Liver (tissue), 9 donors: ENCODE results near the gene ARSB. TPM values are rescaled to one million over a fixed set of nuclear protein-coding genes. Genes with fewer than 3 reads are reported as not detected.
A peak's percentile ranks its signal among the peaks of the same experiment; 100 is the strongest.

Source experiments
- DNase-seq: peaks from one replicate; pipeline ENCODE4 v3.0.0-alpha.2; 2017; ENCODE audit warnings: low spot score
- H3K27ac ChIP-seq, 2 donors: one replicate each; pipeline ENCODE4 v1.7.0; 2013; ENCODE audit warnings: inconsistent platforms in 2 of 2, low read length in 2 of 2, control low read depth in 1 of 2, low read depth in 1 of 2, mild to moderate bottlenecking in 1 of 2
- H3K27me3 ChIP-seq, 4 donors: one replicate each; pipeline versions ENCODE4 v1.6.1 to v1.7.0; 2013; ENCODE audit warnings: low read length in 3 of 4, inconsistent platforms in 1 of 4, mild to moderate bottlenecking in 1 of 4, moderate library complexity in 1 of 4; ENCODE audit not compliant: control insufficient read depth in 4 of 4, insufficient read depth in 4 of 4
- H3K36me3 ChIP-seq, 4 donors: one replicate each; pipeline versions ENCODE4 v1.6.1 to v1.7.0; 2013; ENCODE audit warnings: low read length in 3 of 4, mild to moderate bottlenecking in 3 of 4, low read depth in 1 of 4, moderate library complexity in 1 of 4; ENCODE audit not compliant: control insufficient read depth in 4 of 4, insufficient read depth in 3 of 4
- H3K4me1 ChIP-seq, 4 donors: one replicate each; pipeline versions ENCODE4 v1.6.1 to v1.7.0; 2013; ENCODE audit warnings: low read length in 3 of 4, mild to moderate bottlenecking in 3 of 4, moderate library complexity in 1 of 4; ENCODE audit not compliant: control insufficient read depth in 4 of 4, insufficient read depth in 4 of 4
- H3K4me3 ChIP-seq, 3 donors: one replicate each; pipeline versions ENCODE4 v1.6.1 to v1.7.0; 2013; ENCODE audit warnings: low read length in 3 of 3, control low read depth in 1 of 3, low read depth in 1 of 3, mild to moderate bottlenecking in 1 of 3
- H3K9ac ChIP-seq, 2 donors: one replicate each; pipeline ENCODE4 v1.7.0; 2013; ENCODE audit warnings: low read length in 2 of 2, mild to moderate bottlenecking in 2 of 2, moderate library complexity in 2 of 2, control low read depth in 1 of 2, low read depth in 1 of 2
- H3K9me3 ChIP-seq, 4 donors: one replicate each; pipeline versions ENCODE4 v1.6.1 to v1.7.0; 2013; ENCODE audit warnings: low read length in 3 of 4; ENCODE audit not compliant: control insufficient read depth in 4 of 4
- FOXA1 ChIP-seq: IDR thresholded peaks from 2 replicates; pipeline ENCODE4 v1.6.1; 2016; ENCODE audit warnings: antibody characterized with exemption
- FOXA2 ChIP-seq: IDR thresholded peaks from 2 replicates; pipeline ENCODE4 v1.6.1; 2016; ENCODE audit warnings: antibody characterized with exemption
- GABPA ChIP-seq, 2 donors: IDR thresholded peaks in 1 of 2; conservative IDR thresholded peaks in 1 of 2; 2 replicates each; pipeline ENCODE4 v1.6.1; 2016; ENCODE audit warnings: antibody characterized with exemption in 2 of 2, mild to moderate bottlenecking in 1 of 2, moderate library complexity in 1 of 2
- HNF4A ChIP-seq, 2 donors: conservative IDR thresholded peaks; 2 replicates each; pipeline ENCODE4 v1.6.1; 2016; ENCODE audit warnings: antibody characterized with exemption in 2 of 2, mild to moderate bottlenecking in 2 of 2
- JUND ChIP-seq, 2 donors: IDR thresholded peaks; 2 replicates each; pipeline ENCODE4 v1.6.1; 2016; ENCODE audit warnings: antibody characterized with exemption in 2 of 2
- NR2F2 ChIP-seq: IDR thresholded peaks from 2 replicates; pipeline ENCODE4 v1.6.1; 2016; ENCODE audit warnings: antibody characterized with exemption
- RAD21 ChIP-seq, 2 donors: IDR thresholded peaks; 2 replicates each; pipeline ENCODE4 v1.6.1; 2016; ENCODE audit warnings: antibody characterized with exemption in 2 of 2, mild to moderate bottlenecking in 2 of 2
- RXRA ChIP-seq, 2 donors: IDR thresholded peaks; 2 replicates each; pipeline ENCODE4 v1.6.1; 2017 to 2018; ENCODE audit warnings: antibody characterized with exemption in 2 of 2, mild to moderate bottlenecking in 1 of 2
- SP1 ChIP-seq: IDR thresholded peaks from 2 replicates; pipeline ENCODE4 v1.6.1; 2018; ENCODE audit warnings: antibody characterized with exemption, mild to moderate bottlenecking
- WGBS: extraction: QIAGEN DNeasy Blood & Tissue Kit; methylation state at CpG from one replicate; pipeline ENCODE4 v1.1.7; 2013; 5-methylcytosine and 5-hydroxymethylcytosine counted together
- polyA plus RNA-seq, 2 donors: library from polyadenylated mRNA; stranded (reverse) in 1 of 2; unstranded in 1 of 2; fragments of 200-250 nt in 1 of 2; fragments of >200 nt in 1 of 2; fragmentation: Nextera tagmentation in 1 of 2; extraction: Ambion mirVana in 1 of 2; gene quantifications; one replicate each; pipeline versions ENCODE4 v1.2.1 to v1.2.3, GENCODE V29; 2013 to 2015
- total RNA-seq, 2 donors: library from RNA; depleted of rRNA; stranded (reverse); fragments of >200 nt; gene quantifications; one replicate each; pipeline ENCODE4 v1.2.3, GENCODE V29; 2014
- TF ChIP-seq, protein P1 (sequence below): IDR thresholded peaks from 2 replicates; pipeline ENCODE4 v1.6.1; 2016; ENCODE audit warnings: antibody characterized with exemption, mild to moderate bottlenecking
- TF ChIP-seq, protein P2 (sequence below): IDR thresholded peaks from 2 replicates; pipeline ENCODE4 v1.6.1; 2016; ENCODE audit warnings: antibody characterized with exemption
- TF ChIP-seq, protein P3 (sequence below): IDR thresholded peaks from 2 replicates; pipeline ENCODE4 v1.6.1; 2016; ENCODE audit warnings: antibody characterized with exemption
- TF ChIP-seq, protein P4 (sequence below): IDR thresholded peaks from 2 replicates; pipeline ENCODE4 v1.6.1; 2016; ENCODE audit warnings: antibody characterized with exemption
- donor health status: healthy.
- donor health status: healthy.
- donor health status: healthy.
- donor health status: healthy.
- donor health status: healthy.

The ARSB gene
- total and polyA plus RNA-seq, 4 donors, result 3.5 to 26.2 (median 8.7) TPM

DNA sequence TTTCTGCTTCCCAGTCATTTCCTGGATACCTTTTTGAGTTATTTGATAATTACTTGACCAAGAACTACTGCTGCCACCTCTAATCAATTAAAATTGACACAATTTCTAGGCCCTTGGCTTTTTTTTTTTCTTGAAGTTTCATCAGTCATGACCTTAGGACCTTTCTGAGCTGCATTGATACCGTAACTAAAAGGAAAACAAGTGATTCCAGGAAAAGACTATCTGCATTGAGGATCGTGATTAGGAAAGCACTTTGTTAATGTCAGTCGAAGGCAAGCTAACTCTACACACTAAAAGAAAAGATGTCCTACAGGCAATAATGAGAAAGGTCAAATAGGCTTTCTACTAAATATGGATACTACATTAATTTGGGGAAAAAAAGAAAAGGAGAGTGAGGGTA, 69.9 kb downstream of the ARSB start (continued):
- TF ChIP-seq, protein P1, sequence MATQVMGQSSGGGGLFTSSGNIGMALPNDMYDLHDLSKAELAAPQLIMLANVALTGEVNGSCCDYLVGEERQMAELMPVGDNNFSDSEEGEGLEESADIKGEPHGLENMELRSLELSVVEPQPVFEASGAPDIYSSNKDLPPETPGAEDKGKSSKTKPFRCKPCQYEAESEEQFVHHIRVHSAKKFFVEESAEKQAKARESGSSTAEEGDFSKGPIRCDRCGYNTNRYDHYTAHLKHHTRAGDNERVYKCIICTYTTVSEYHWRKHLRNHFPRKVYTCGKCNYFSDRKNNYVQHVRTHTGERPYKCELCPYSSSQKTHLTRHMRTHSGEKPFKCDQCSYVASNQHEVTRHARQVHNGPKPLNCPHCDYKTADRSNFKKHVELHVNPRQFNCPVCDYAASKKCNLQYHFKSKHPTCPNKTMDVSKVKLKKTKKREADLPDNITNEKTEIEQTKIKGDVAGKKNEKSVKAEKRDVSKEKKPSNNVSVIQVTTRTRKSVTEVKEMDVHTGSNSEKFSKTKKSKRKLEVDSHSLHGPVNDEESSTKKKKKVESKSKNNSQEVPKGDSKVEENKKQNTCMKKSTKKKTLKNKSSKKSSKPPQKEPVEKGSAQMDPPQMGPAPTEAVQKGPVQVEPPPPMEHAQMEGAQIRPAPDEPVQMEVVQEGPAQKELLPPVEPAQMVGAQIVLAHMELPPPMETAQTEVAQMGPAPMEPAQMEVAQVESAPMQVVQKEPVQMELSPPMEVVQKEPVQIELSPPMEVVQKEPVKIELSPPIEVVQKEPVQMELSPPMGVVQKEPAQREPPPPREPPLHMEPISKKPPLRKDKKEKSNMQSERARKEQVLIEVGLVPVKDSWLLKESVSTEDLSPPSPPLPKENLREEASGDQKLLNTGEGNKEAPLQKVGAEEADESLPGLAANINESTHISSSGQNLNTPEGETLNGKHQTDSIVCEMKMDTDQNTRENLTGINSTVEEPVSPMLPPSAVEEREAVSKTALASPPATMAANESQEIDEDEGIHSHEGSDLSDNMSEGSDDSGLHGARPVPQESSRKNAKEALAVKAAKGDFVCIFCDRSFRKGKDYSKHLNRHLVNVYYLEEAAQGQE, result no peak
- TF ChIP-seq, protein P2, sequence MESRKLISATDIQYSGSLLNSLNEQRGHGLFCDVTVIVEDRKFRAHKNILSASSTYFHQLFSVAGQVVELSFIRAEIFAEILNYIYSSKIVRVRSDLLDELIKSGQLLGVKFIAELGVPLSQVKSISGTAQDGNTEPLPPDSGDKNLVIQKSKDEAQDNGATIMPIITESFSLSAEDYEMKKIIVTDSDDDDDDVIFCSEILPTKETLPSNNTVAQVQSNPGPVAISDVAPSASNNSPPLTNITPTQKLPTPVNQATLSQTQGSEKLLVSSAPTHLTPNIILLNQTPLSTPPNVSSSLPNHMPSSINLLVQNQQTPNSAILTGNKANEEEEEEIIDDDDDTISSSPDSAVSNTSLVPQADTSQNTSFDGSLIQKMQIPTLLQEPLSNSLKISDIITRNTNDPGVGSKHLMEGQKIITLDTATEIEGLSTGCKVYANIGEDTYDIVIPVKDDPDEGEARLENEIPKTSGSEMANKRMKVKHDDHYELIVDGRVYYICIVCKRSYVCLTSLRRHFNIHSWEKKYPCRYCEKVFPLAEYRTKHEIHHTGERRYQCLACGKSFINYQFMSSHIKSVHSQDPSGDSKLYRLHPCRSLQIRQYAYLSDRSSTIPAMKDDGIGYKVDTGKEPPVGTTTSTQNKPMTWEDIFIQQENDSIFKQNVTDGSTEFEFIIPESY, result no peak
- TF ChIP-seq NR2F2 (peak; percentile 40), JUND (IDR thresholded peaks at IDR 0.05) (no peak)

DNA sequence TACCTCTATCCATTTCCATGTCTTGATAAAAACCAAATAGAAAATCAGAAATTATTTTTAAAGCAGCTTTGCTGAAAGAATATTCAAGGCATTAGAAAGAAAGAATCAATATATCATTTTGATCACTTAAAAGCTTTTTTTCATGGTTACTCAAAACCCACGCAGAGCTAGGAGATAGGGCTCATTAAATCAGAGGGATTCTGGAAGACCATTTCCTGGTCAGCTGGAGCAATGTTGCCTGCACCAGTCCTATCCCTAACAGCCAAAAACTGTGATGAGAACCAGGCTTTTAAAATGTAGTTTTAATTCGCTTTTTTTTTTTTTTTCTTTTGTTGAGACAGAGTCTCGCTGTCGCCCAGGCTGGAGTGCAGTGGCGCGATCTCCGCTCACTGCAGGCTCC, 72.3 kb downstream of the ARSB start:
- H3K4me3 ChIP-seq, result no peak overlapping the region
- H3K9ac ChIP-seq, result no peak overlapping the region
- H3K9me3 ChIP-seq, result no peaks in the 10 kb centered on the region
- H3K27me3 ChIP-seq, result no peaks in the 10 kb centered on the region
- DNase-seq, result no peak
- H3K27ac ChIP-seq, result no peak overlapping the region
- TF ChIP-seq, protein P3, sequence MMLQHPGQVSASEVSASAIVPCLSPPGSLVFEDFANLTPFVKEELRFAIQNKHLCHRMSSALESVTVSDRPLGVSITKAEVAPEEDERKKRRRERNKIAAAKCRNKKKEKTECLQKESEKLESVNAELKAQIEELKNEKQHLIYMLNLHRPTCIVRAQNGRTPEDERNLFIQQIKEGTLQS, result no peak
- TF ChIP-seq JUND (IDR thresholded peaks at IDR 0.05) (no peak), SP1 (no peak), FOXA2 (no peak), FOXA1 (no peak), NR2F2 (no peak), GABPA (IDR thresholded peaks at IDR 0.05 in 1 of 2, conservative IDR thresholded peaks at IDR 0.05 in 1 of 2) (no peak), RAD21 (IDR thresholded peaks at IDR 0.05) (no peak), HNF4A (conservative IDR thresholded peaks at IDR 0.05) (no peak), RXRA (IDR thresholded peaks at IDR 0.05) (no peak)
- TF ChIP-seq, protein P4, sequence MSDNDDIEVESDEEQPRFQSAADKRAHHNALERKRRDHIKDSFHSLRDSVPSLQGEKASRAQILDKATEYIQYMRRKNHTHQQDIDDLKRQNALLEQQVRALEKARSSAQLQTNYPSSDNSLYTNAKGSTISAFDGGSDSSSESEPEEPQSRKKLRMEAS, result no peak
- TF ChIP-seq, protein P2, result no peak
- TF ChIP-seq, protein P1, result no peak
- no peaks in the 10 kb centered on the region for H3K4me1 ChIP-seq
- WGBS, result 95% methylated on average over 7 of the region's 7 CpGs
- no peaks in the 10 kb centered on the region for H3K36me3 ChIP-seq
